Neural cell (in vitro differentiated cells): ENCODE data around the gene OPN4. TPM values are rescaled to one million over a fixed set of nuclear protein-coding genes. Genes with fewer than 3 reads are reported as not detected.

Source experiments
- H2AFZ ChIP-seq: fragments of 200-600, 300-800 bp; sonication (generic), shearing (Covaris generic); 2 replicates; pipeline ENCODE4 v1.6.0; 2014; ENCODE audit warnings: low read depth, mild to moderate bottlenecking, antibody characterized with exemption, low read length, moderate library complexity
- H3F3A ChIP-seq: fragments of 200-600 bp; shearing (Covaris generic); 2 replicates; pipeline ENCODE4 v1.6.1; 2016; ENCODE audit warnings: mild to moderate bottlenecking, moderate library complexity, mixed read lengths, antibody characterized with exemption, low read length; ENCODE audit not compliant: insufficient read depth, poor library complexity, severe bottlenecking
- H3K27ac ChIP-seq: fragments of 200-600, 300-800 bp; sonication (generic), shearing (Covaris generic); 2 replicates; pipeline ENCODE4 v1.5.1; 2014; ENCODE audit warnings: mild to moderate bottlenecking, low read length, moderate library complexity
- H3K27me3 ChIP-seq: fragments of 300-800, 200-600 bp; sonication (generic), shearing (Covaris generic); 2 replicates; pipeline ENCODE4 v1.6.0; 2014; ENCODE audit warnings: mild to moderate bottlenecking, low read depth, low read length, moderate library complexity; ENCODE audit not compliant: insufficient read depth
- H3K36me3 ChIP-seq: fragments of 300-800, 200-600 bp; sonication (generic), shearing (Covaris generic); 2 replicates; pipeline ENCODE4 v1.5.1; 2014; ENCODE audit warnings: mild to moderate bottlenecking, antibody characterized with exemption, low read length, moderate library complexity; ENCODE audit not compliant: insufficient read depth
- H3K4me2 ChIP-seq: fragments of 300-800, 200-600 bp; sonication (generic), shearing (Covaris generic); 2 replicates; pipeline ENCODE4 v1.6.0; 2014; ENCODE audit warnings: mild to moderate bottlenecking, low read length
- H3K4me3 ChIP-seq: fragments of 300-800, 200-600 bp; sonication (generic), shearing (Covaris generic); 2 replicates; pipeline ENCODE4 v1.5.1; 2014; ENCODE audit warnings: mild to moderate bottlenecking, low read length, moderate library complexity
- H3K79me2 ChIP-seq: fragments of 200-600 bp; shearing (Covaris generic); replicated peaks from 2 replicates; pipeline ENCODE4 v1.6.0; 2014; ENCODE audit warnings: mild to moderate bottlenecking, low read length, moderate library complexity; ENCODE audit not compliant: insufficient read depth
- H3K9ac ChIP-seq: fragments of 300-800, 200-600 bp; sonication (generic), shearing (Covaris generic); 2 replicates; pipeline ENCODE4 v1.6.1; 2016; ENCODE audit warnings: mild to moderate bottlenecking, low read length, mixed read lengths
- H3K9me2 ChIP-seq: fragments of 200-600 bp; shearing (Covaris generic); 2 replicates; pipeline ENCODE4 v1.6.1; 2016; ENCODE audit warnings: mild to moderate bottlenecking, low read length, mixed read lengths; ENCODE audit not compliant: insufficient read depth
- H3K9me3 ChIP-seq: fragments of 200-600, 300-800 bp; sonication (generic), shearing (Covaris generic); 2 replicates; pipeline ENCODE4 v1.6.1; 2016; ENCODE audit warnings: mild to moderate bottlenecking, mixed run types, low read length, moderate library complexity, mixed read lengths
- H4K20me1 ChIP-seq: fragments of 200-600 bp; shearing (Covaris generic); 2 replicates; pipeline ENCODE4 v1.6.1; 2016; ENCODE audit warnings: mild to moderate bottlenecking, mixed run types; ENCODE audit not compliant: insufficient read depth
- EP300 ChIP-seq: fragments of 450-650 bp; conservative IDR thresholded peaks from 2 replicates; pipeline ENCODE4 v1.6.1; 2014; ENCODE audit warnings: antibody characterized with exemption, mild to moderate bottlenecking, moderate library complexity; ENCODE audit not compliant: poor library complexity, severe bottlenecking
- EZH2 ChIP-seq: fragments of 200-600, 300-800 bp; shearing (Covaris generic), sonication (generic); IDR thresholded peaks from 2 replicates; pipeline ENCODE4 v1.6.1; 2014; ENCODE audit warnings: antibody characterized with exemption, low read length, borderline replicate concordance, mild to moderate bottlenecking; ENCODE audit not compliant: insufficient read depth, poor library complexity, severe bottlenecking
- MXI1 ChIP-seq: fragments of 450-650 bp; conservative IDR thresholded peaks from 2 replicates; pipeline ENCODE4 v1.6.1; 2014; ENCODE audit warnings: antibody characterized with exemption, mild to moderate bottlenecking; ENCODE audit not compliant: poor library complexity, severe bottlenecking
- POLR2AphosphoS5 ChIP-seq: IDR thresholded peaks from 2 replicates; pipeline ENCODE4 v1.6.1; 2012
- RAD21 ChIP-seq: fragments of 450-650 bp; conservative IDR thresholded peaks from 2 replicates; pipeline ENCODE4 v1.6.1; 2014; ENCODE audit warnings: antibody characterized with exemption, mild to moderate bottlenecking, moderate library complexity
- SMC3 ChIP-seq: fragments of 450-650 bp; conservative IDR thresholded peaks from 2 replicates; pipeline ENCODE4 v1.6.1; 2014; ENCODE audit warnings: antibody characterized with exemption, mild to moderate bottlenecking, moderate library complexity; ENCODE audit not compliant: poor library complexity
- TAF1 ChIP-seq: IDR thresholded peaks from 2 replicates; pipeline ENCODE4 v1.6.1; 2012; ENCODE audit warnings: low read depth
- polyA plus RNA-seq: library from polyadenylated mRNA; depleted of rRNA; stranded (reverse); fragments of >200 nt; gene quantifications from 2 replicates; pipeline ENCODE4 v1.2.3, GENCODE V29; 2014
- TF ChIP-seq, protein P1 (sequence below): fragments of 450-650 bp; IDR thresholded peaks from 2 replicates; pipeline ENCODE4 v1.5.1; 2014; ENCODE audit warnings: antibody characterized with exemption, mild to moderate bottlenecking, moderate library complexity; ENCODE audit not compliant: poor library complexity, severe bottlenecking
- TF ChIP-seq, protein P2 (sequence below): IDR thresholded peaks from 2 replicates; pipeline ENCODE4 v1.6.1; 2012; ENCODE audit warnings: borderline replicate concordance

The OPN4 gene
- polyA plus RNA-seq, 1 donor from 2014 or later = not detected

DNA sequence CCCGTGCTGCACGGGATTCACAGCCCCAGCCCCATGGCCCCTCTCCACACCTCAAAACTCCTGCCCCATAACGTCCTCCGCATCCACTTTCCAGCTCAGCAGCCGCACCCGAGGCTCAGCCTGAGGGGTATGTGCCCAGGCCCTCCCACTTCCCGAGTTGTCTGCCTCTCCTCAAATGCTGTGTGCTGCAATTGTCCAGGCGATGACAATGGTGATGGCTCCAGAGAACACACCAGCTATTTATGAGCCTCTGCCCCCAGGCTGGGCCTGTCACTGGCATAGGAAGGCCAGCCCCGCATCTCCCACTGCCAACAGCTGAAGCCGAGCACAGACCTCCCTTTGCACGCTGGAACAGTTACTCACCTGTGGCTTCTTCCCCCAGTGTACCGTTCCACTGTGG, 11.5 kb downstream of the OPN4 start:
- H3K9me2 ChIP-seq = no peaks in the 10 kb centered on the region
- H3K27ac ChIP-seq = no peak overlapping the region
- H3K36me3 ChIP-seq = no peaks in the 10 kb centered on the region
- TF ChIP-seq SMC3 (no peak), EZH2 (no peak), POLR2AphosphoS5 (no peak), TAF1 (no peak), RAD21 (no peak), EP300 (no peak)
- TF ChIP-seq, protein P1, sequence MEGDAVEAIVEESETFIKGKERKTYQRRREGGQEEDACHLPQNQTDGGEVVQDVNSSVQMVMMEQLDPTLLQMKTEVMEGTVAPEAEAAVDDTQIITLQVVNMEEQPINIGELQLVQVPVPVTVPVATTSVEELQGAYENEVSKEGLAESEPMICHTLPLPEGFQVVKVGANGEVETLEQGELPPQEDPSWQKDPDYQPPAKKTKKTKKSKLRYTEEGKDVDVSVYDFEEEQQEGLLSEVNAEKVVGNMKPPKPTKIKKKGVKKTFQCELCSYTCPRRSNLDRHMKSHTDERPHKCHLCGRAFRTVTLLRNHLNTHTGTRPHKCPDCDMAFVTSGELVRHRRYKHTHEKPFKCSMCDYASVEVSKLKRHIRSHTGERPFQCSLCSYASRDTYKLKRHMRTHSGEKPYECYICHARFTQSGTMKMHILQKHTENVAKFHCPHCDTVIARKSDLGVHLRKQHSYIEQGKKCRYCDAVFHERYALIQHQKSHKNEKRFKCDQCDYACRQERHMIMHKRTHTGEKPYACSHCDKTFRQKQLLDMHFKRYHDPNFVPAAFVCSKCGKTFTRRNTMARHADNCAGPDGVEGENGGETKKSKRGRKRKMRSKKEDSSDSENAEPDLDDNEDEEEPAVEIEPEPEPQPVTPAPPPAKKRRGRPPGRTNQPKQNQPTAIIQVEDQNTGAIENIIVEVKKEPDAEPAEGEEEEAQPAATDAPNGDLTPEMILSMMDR = no peak
- no peaks in the 10 kb centered on the region for H3K27me3 ChIP-seq
- H3K79me2 ChIP-seq = no peaks in the 10 kb centered on the region
- H3F3A ChIP-seq = no peaks in the 10 kb centered on the region
- no peaks in the 10 kb centered on the region for H4K20me1 ChIP-seq
- no peak overlapping the region for H3K4me2 ChIP-seq
- H3K4me3 ChIP-seq = no peak overlapping the region
- no peaks in the 10 kb centered on the region for H3K9me3 ChIP-seq
- H3K9ac ChIP-seq = no peak overlapping the region
- H2AFZ ChIP-seq = no peak overlapping the region

DNA sequence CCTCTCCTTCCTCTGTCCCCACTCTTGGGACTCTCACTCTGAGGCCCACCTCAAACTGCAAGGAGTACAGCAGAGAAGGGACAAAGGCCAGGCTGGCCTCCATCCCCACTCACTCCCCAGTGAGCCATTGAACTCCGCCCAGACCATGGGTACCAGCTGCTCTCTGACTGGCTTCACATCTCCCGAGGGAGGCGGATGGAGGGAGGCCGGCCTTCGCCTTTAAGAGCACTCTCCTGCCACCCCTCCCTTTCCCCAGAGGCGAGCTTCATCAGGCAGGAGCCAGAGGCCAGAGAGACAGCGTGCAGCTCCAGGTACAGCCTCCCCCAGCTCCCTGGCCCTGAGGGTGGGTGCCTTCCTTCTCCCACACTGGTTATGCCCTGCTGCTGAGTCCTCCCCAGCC, 12.2 kb downstream of the OPN4 start:
- H3K9me3 ChIP-seq = no peaks in the 10 kb centered on the region
- H3F3A ChIP-seq = no peaks in the 10 kb centered on the region
- TF ChIP-seq POLR2AphosphoS5 = no peak
- TF ChIP-seq RAD21 = no peak
- TF ChIP-seq, protein P1 = no peak
- no peak for TF ChIP-seq MXI1
- TF ChIP-seq TAF1 = no peak
- TF ChIP-seq SMC3 = no peak
- TF ChIP-seq EZH2 = no peak
- TF ChIP-seq, protein P2, sequence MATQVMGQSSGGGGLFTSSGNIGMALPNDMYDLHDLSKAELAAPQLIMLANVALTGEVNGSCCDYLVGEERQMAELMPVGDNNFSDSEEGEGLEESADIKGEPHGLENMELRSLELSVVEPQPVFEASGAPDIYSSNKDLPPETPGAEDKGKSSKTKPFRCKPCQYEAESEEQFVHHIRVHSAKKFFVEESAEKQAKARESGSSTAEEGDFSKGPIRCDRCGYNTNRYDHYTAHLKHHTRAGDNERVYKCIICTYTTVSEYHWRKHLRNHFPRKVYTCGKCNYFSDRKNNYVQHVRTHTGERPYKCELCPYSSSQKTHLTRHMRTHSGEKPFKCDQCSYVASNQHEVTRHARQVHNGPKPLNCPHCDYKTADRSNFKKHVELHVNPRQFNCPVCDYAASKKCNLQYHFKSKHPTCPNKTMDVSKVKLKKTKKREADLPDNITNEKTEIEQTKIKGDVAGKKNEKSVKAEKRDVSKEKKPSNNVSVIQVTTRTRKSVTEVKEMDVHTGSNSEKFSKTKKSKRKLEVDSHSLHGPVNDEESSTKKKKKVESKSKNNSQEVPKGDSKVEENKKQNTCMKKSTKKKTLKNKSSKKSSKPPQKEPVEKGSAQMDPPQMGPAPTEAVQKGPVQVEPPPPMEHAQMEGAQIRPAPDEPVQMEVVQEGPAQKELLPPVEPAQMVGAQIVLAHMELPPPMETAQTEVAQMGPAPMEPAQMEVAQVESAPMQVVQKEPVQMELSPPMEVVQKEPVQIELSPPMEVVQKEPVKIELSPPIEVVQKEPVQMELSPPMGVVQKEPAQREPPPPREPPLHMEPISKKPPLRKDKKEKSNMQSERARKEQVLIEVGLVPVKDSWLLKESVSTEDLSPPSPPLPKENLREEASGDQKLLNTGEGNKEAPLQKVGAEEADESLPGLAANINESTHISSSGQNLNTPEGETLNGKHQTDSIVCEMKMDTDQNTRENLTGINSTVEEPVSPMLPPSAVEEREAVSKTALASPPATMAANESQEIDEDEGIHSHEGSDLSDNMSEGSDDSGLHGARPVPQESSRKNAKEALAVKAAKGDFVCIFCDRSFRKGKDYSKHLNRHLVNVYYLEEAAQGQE = no peak
- no peak for TF ChIP-seq EP300
- no peak overlapping the region for H3K4me2 ChIP-seq
- no peaks in the 10 kb centered on the region for H3K9me2 ChIP-seq
- H3K79me2 ChIP-seq = no peaks in the 10 kb centered on the region
- no peak overlapping the region for H3K4me3 ChIP-seq
- no peaks in the 10 kb centered on the region for H3K27me3 ChIP-seq
- H3K36me3 ChIP-seq = no peaks in the 10 kb centered on the region
- H4K20me1 ChIP-seq = no peaks in the 10 kb centered on the region
- no peak overlapping the region for H3K27ac ChIP-seq
- no peak overlapping the region for H3K9ac ChIP-seq
- no peak overlapping the region for H2AFZ ChIP-seq
